ENCODE results near the gene EPHA6. TPM values are rescaled to one million over a fixed set of nuclear protein-coding genes. Genes with fewer than 3 reads are reported as not detected.

Gene EPHA6
- total RNA-seq, 4 donors from 2014 or later, result not detected

DNA sequence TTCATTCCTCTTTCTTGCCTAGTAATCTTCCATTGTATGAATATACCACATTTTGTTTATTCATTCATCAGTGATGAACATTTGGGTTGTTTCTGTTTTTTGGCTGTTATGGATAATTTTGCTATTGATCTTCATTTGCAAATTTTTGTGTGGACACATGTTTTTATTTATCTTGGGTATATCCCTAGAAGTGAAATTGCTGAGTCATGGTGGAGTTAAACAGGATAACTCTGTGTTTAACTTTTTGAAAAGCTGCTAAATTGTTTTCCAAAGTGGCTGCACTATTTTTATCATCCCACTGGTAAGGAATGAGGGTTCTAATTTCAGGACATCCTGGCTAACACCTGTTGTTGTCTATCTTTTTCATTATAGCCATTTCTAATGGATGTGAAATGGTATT, 875.6 kb downstream of the EPHA6 start:
- Histone ChIP-seq H3K36me3 (no peaks in the 10 kb centered on the region), H3K4me3 (no peak overlapping the region), H3K4me1 (peaks cover 0 to 6% of the 10 kb centered on the region in 2 donors), H3K9me3 (no peaks in the 10 kb centered on the region), H3K27me3 (no peaks in the 10 kb centered on the region), H3K27ac (no peak overlapping the region)
- in situ Hi-C loops (cut with MboI; ENCODE audit: low sequenced_read_pairs in 4 of 4) (no loop called here), intact Hi-C loops (cut with DNase I; ENCODE audit: low total_unique reads) (no loop called here)
- TF ChIP-seq, protein P1, sequence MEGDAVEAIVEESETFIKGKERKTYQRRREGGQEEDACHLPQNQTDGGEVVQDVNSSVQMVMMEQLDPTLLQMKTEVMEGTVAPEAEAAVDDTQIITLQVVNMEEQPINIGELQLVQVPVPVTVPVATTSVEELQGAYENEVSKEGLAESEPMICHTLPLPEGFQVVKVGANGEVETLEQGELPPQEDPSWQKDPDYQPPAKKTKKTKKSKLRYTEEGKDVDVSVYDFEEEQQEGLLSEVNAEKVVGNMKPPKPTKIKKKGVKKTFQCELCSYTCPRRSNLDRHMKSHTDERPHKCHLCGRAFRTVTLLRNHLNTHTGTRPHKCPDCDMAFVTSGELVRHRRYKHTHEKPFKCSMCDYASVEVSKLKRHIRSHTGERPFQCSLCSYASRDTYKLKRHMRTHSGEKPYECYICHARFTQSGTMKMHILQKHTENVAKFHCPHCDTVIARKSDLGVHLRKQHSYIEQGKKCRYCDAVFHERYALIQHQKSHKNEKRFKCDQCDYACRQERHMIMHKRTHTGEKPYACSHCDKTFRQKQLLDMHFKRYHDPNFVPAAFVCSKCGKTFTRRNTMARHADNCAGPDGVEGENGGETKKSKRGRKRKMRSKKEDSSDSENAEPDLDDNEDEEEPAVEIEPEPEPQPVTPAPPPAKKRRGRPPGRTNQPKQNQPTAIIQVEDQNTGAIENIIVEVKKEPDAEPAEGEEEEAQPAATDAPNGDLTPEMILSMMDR (IDR thresholded peaks at IDR 0.05 in 4 of 5, conservative IDR thresholded peaks at IDR 0.05 in 1 of 5), result no peak
- no peak for TF ChIP-seq POLR2A (IDR thresholded peaks at IDR 0.05)
- DNase-seq, result no peak
- ATAC-seq, result no peak

DNA sequence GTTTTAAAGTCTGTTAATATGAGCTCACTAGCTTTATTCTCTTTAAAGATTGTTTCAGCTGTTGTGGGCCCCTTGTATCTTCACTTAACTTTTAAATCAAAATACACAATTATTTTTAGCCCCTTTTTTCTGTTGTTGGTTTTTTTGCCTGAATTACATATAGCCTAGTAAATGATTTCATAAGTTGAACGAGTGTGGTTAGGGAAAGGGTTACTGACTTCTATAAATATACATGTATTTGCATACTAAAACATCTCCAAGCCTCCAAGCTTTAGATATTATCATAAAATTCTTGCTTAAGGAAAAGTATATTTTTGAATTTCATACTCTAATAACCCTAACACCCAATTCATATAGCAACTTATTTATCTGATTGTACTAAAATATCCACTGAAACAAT, 877.0 kb downstream of the EPHA6 start:
- in situ Hi-C loops (cut with MboI; ENCODE audit: low sequenced_read_pairs in 4 of 4), result no loop called here
- H3K27ac ChIP-seq, result no peak overlapping the region
- no peak overlapping the region for H3K4me3 ChIP-seq
- ATAC-seq (no peak), DNase-seq (no peak)
- TF ChIP-seq, protein P1 (IDR thresholded peaks at IDR 0.05 in 4 of 5, conservative IDR thresholded peaks at IDR 0.05 in 1 of 5), result no peak
- no peak for TF ChIP-seq POLR2A (IDR thresholded peaks at IDR 0.05)
- H3K4me1 ChIP-seq, result peaks cover 0 to 6% of the 10 kb centered on the region in 2 donors
- intact Hi-C loops (cut with DNase I; ENCODE audit: low total_unique reads), result no loop called here
- no peaks in the 10 kb centered on the region for H3K9me3 ChIP-seq
- H3K27me3 ChIP-seq, result no peaks in the 10 kb centered on the region
- no peaks in the 10 kb centered on the region for H3K36me3 ChIP-seq

DNA sequence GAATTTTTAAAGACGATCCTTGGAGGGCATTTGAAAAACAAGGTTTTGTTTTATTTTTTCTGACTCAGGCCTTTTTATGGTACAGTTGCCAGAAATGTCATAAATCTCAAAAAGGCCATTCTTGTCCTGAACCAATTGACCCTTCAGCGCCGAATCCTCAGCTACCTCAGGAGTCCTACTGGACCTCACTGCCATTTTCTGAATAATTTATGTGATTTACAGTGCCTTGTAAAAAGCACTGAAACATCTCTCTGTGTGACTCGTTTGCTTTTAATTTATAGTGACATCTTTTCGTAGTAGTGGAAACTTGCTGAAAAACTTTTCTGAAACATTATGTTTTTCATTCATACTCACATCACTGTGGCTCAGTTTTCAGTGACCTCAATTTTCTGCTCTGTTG, 878.0 kb downstream of the EPHA6 start:
- Histone ChIP-seq H3K4me3 (no peak overlapping the region), H3K27ac (no peak overlapping the region), H3K9me3 (no peaks in the 10 kb centered on the region), H3K27me3 (no peaks in the 10 kb centered on the region), H3K4me1 (peaks cover 0 to 6% of the 10 kb centered on the region in 2 donors), H3K36me3 (no peaks in the 10 kb centered on the region)
- TF ChIP-seq POLR2A (IDR thresholded peaks at IDR 0.05), result no peak
- TF ChIP-seq, protein P1 (IDR thresholded peaks at IDR 0.05 in 4 of 5, conservative IDR thresholded peaks at IDR 0.05 in 1 of 5), result no peak
- intact Hi-C loops (cut with DNase I; ENCODE audit: low total_unique reads) (no loop called here), in situ Hi-C loops (cut with MboI; ENCODE audit: low sequenced_read_pairs in 4 of 4) (no loop called here)
- no peak for DNase-seq
- no peak for ATAC-seq

DNA sequence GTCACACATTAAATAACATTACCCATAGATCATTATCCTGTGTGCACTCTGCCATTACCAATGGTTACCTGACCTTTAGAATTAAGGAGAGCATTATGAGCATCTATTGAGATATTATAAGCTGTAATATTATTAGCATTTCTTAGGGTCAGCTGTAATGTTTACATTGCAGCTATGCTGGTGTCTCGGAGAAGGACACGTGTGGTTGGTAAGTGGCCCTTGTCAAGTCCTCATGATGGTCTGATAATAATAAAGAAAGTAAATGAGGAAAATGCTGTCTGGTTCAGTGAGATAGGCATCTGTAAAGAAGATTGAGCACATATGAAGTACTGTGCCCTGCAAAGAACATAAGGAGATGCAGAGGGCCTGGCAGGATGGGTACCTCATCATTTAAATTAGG, 878.4 kb downstream of the EPHA6 start:
- intact Hi-C loops (cut with DNase I; ENCODE audit: low total_unique reads) (no loop called here), in situ Hi-C loops (cut with MboI; ENCODE audit: low sequenced_read_pairs in 4 of 4) (no loop called here)
- peaks cover 0 to 6% of the 10 kb centered on the region in 2 donors for H3K4me1 ChIP-seq
- ATAC-seq (no peak), DNase-seq (no peak)
- H3K27me3 ChIP-seq, result no peaks in the 10 kb centered on the region
- no peaks in the 10 kb centered on the region for H3K9me3 ChIP-seq
- TF ChIP-seq POLR2A (IDR thresholded peaks at IDR 0.05), result no peak
- TF ChIP-seq, protein P1 (IDR thresholded peaks at IDR 0.05 in 4 of 5, conservative IDR thresholded peaks at IDR 0.05 in 1 of 5), result no peak
- no peaks in the 10 kb centered on the region for H3K36me3 ChIP-seq
- H3K4me3 ChIP-seq, result no peak overlapping the region
- no peak overlapping the region for H3K27ac ChIP-seq

DNA sequence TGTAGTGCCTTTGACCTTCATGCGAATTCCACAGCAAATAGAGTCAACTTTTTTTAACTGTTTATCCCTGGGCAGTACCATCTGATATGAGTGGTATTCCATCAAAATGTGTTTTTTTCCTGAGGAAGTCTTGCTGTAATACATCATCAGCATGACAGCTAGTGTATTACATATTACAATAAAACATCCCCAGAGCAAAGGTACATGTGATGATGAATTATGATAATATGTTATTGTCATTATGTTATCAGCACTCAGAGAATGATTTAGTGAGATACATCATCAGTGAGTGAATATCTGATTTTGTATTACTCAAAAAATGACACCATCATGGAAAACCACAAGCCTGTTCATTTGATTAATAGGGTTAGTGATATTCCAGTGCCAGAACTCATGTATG, 880.5 kb downstream of the EPHA6 start:
- Histone ChIP-seq H3K27ac (no peak overlapping the region), H3K9me3 (no peaks in the 10 kb centered on the region), H3K27me3 (no peaks in the 10 kb centered on the region), H3K4me1 (peaks cover 0 to 3% of the 10 kb centered on the region in 2 donors), H3K36me3 (no peaks in the 10 kb centered on the region), H3K4me3 (no peak overlapping the region)
- ATAC-seq (no peak), DNase-seq (no peak)
- TF ChIP-seq, protein P1 (IDR thresholded peaks at IDR 0.05 in 4 of 5, conservative IDR thresholded peaks at IDR 0.05 in 1 of 5), result no peak
- no peak for TF ChIP-seq POLR2A (IDR thresholded peaks at IDR 0.05)
- in situ Hi-C loops (cut with MboI; ENCODE audit: low sequenced_read_pairs in 4 of 4), result no loop called here
- intact Hi-C loops (cut with DNase I; ENCODE audit: low total_unique reads), result no loop called here

Data from gastrocnemius medialis (tissue), 4 donors.